GM23338 (cell line): ENCODE measurements around the gene UBN1. TPM values are rescaled to one million over a fixed set of nuclear protein-coding genes. Genes with fewer than 3 reads are reported as not detected.

ENCODE experiments used
- ATAC-seq: fragments of 200-7000 bp; cut with Tn5 transposase; 3 replicates; pipeline ENCODE4 v1.9.1; 2020
- DNase-seq: peaks from one replicate; pipeline ENCODE4 v3.0.0-alpha.2; 2015; ENCODE audit warnings: low spot score
- H2AFZ ChIP-seq: fragments of 200-600 bp; sonication (generic); 2 replicates; pipeline ENCODE4 v1.8.0; 2016; ENCODE audit warnings: antibody characterized with exemption, mild to moderate bottlenecking, moderate library complexity
- H3F3A ChIP-seq: fragments of 200-600 bp; sonication (generic); replicated peaks from 2 replicates; pipeline ENCODE4 v1.8.0; 2017; ENCODE audit warnings: antibody characterized with exemption, mixed run types, low read depth
- H3K27ac ChIP-seq: fragments of 200-600 bp; sonication (generic); 2 replicates; pipeline ENCODE4 v1.6.1; 2016; ENCODE audit warnings: low read depth
- H3K27me3 ChIP-seq: fragments of 200-600 bp; sonication (generic); 2 replicates; pipeline ENCODE4 v1.8.0; 2016; ENCODE audit warnings: mild to moderate bottlenecking, mixed run types, moderate library complexity; ENCODE audit not compliant: insufficient read depth
- H3K36me3 ChIP-seq: fragments of 200-600 bp; sonication (generic); 2 replicates; pipeline ENCODE4 v1.8.0; 2016; ENCODE audit warnings: mild to moderate bottlenecking; ENCODE audit not compliant: insufficient read depth
- H3K4me1 ChIP-seq: fragments of 200-600 bp; sonication (generic); 2 replicates; pipeline ENCODE4 v1.8.0; 2016; ENCODE audit warnings: mild to moderate bottlenecking, moderate library complexity; ENCODE audit not compliant: insufficient read depth
- H3K4me2 ChIP-seq: fragments of 200-600 bp; sonication (generic); 2 replicates; pipeline ENCODE4 v1.7.1; 2017; ENCODE audit warnings: mixed run types
- H3K4me3 ChIP-seq: fragments of 200-600 bp; sonication (generic); 2 replicates; pipeline ENCODE4 v1.6.1; 2016; ENCODE audit warnings: mixed run types
- H3K79me2 ChIP-seq: fragments of 200-600 bp; sonication (generic); replicated peaks from 2 replicates; pipeline ENCODE4 v1.8.0; 2017; ENCODE audit warnings: mild to moderate bottlenecking; ENCODE audit not compliant: insufficient read depth
- H3K9me2 ChIP-seq: fragments of 200-600 bp; sonication (generic); 2 replicates; pipeline ENCODE4 v1.8.0; 2017; ENCODE audit not compliant: insufficient read depth
- H4K20me1 ChIP-seq: fragments of 200-600 bp; sonication (generic); replicated peaks from 2 replicates; pipeline ENCODE4 v1.8.0; 2017; ENCODE audit warnings: mild to moderate bottlenecking; ENCODE audit not compliant: insufficient read depth
- H3K27ac Mint-ChIP-seq: 2 replicates; pipeline ENCODE4 v1.8.0; 2020; ENCODE audit warnings: inconsistent platforms, mild to moderate bottlenecking, moderate library complexity, mixed read lengths
- H3K27me3 Mint-ChIP-seq: 3 replicates; pipeline ENCODE4 v1.8.0; 2022; ENCODE audit warnings: low read depth, mild to moderate bottlenecking, moderate library complexity, mixed read lengths, inconsistent platforms; ENCODE audit not compliant: insufficient read depth, poor library complexity
- H3K36me3 Mint-ChIP-seq: 3 replicates; pipeline ENCODE4 v1.8.0; 2021; ENCODE audit warnings: low read depth, mild to moderate bottlenecking, inconsistent platforms, moderate library complexity, mixed read lengths
- H3K4me1 Mint-ChIP-seq: 3 replicates; pipeline ENCODE4 v1.8.0; 2020; ENCODE audit warnings: mild to moderate bottlenecking, inconsistent platforms, mixed read lengths
- H3K4me3 Mint-ChIP-seq: 3 replicates; pipeline ENCODE4 v1.8.0; 2021; ENCODE audit warnings: moderate library complexity, mild to moderate bottlenecking, inconsistent platforms, mixed read lengths
- H3K9me3 Mint-ChIP-seq: 3 replicates; pipeline ENCODE4 v1.8.0; 2020; ENCODE audit warnings: moderate library complexity, mild to moderate bottlenecking, inconsistent platforms, mixed read lengths
- CREB1 ChIP-seq: fragments of 250-450 bp; sonication (Bioruptor Pico); IDR thresholded peaks from 2 replicates; pipeline ENCODE4 v1.5.0; 2020; ENCODE audit warnings: low read depth, mild to moderate bottlenecking, moderate library complexity
- EZH2phosphoT487 ChIP-seq: fragments of 200-600 bp; sonication (generic); IDR thresholded peaks from one replicate; pipeline ENCODE4 v1.8.1; 2018; ENCODE audit warnings: antibody characterized with exemption; ENCODE audit not compliant: unreplicated experiment
- JUNB ChIP-seq: IDR thresholded peaks from one replicate; pipeline ENCODE4 v1.6.1; 2016; ENCODE audit warnings: antibody characterized with exemption; ENCODE audit not compliant: unreplicated experiment
- NANOG ChIP-seq: IDR thresholded peaks from 2 replicates; pipeline ENCODE4 v1.6.1; 2016; ENCODE audit warnings: antibody characterized with exemption, borderline replicate concordance
- POLR2AphosphoS5 ChIP-seq: IDR thresholded peaks from 2 replicates; pipeline ENCODE4 v1.6.1; 2016; ENCODE audit warnings: antibody characterized with exemption, low read depth
- STAT1 ChIP-seq: IDR thresholded peaks from one replicate; pipeline ENCODE4 v1.6.1; 2016; ENCODE audit warnings: antibody characterized with exemption; ENCODE audit not compliant: unreplicated experiment
- ZNF114 ChIP-seq: fragments of 250-450 bp; sonication (Bioruptor Pico); IDR thresholded peaks from 2 replicates; pipeline ENCODE4 v1.5.0; 2020; ENCODE audit warnings: mild to moderate bottlenecking, moderate library complexity
- polyA plus RNA-seq: library from polyadenylated mRNA; unstranded; fragments of >200 nt; fragmentation: Nextera tagmentation; extraction: Ambion mirVana; gene quantifications from 2 replicates; pipeline ENCODE4 v1.2.1, GENCODE V29; 2016
- total RNA-seq: library from RNA; depleted of rRNA; stranded (reverse); fragments of >200 nt; shearing (Covaris generic); gene quantifications from 2 replicates; pipeline ENCODE4 v1.2.3, GENCODE V29; 2014
- TF ChIP-seq, protein P1 (sequence below): IDR thresholded peaks from 2 replicates; pipeline ENCODE4 v1.6.1; 2016; ENCODE audit warnings: antibody characterized with exemption
- TF ChIP-seq, protein P2 (sequence below): IDR thresholded peaks from one replicate; pipeline ENCODE4 v1.6.1; 2018; ENCODE audit warnings: antibody characterized with exemption; ENCODE audit not compliant: unreplicated experiment

Gene UBN1
- total and polyA plus RNA-seq, 2 experiments from 2014 or later, result 18.3 to 46.8 TPM

DNA sequence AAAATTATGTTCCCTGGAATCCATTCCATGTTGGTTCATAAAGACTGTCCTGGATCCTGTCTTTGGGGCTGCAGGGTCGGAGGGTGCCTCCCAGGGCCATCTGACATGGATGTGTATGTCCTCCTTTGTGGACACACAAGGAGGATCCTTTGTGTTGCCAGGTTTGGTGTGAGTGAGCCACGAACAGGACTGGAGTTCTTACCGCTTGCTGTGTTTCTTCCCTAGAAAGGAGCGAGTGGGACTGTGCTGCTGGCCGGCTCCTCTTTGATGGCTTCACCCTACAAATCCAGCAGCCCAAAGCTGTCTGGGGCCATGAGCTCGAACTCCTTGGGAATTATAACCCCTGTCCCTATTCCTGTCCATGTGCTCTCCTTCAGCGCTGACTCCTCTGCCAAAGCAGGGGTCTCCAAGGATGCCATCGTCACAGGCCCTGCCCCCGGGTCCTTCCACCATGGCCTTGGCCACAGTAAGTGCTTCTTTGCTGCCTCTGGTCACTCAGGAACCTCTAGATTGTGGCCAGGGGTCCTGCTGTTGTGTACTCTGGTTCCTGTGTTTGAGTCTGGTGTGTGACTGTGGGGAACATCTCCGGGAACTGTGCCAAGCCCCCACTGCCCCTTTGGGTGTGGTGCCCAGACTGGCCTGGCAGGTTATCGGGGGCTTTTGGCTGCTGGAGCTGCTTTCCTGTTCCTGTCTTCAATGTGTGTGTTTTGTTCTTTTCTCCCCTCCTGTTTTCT is 29.5 kb downstream of the UBN1 start (continued):
- TF ChIP-seq, protein P1, sequence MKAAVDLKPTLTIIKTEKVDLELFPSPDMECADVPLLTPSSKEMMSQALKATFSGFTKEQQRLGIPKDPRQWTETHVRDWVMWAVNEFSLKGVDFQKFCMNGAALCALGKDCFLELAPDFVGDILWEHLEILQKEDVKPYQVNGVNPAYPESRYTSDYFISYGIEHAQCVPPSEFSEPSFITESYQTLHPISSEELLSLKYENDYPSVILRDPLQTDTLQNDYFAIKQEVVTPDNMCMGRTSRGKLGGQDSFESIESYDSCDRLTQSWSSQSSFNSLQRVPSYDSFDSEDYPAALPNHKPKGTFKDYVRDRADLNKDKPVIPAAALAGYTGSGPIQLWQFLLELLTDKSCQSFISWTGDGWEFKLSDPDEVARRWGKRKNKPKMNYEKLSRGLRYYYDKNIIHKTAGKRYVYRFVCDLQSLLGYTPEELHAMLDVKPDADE, result no peak
- TF ChIP-seq, protein P2, sequence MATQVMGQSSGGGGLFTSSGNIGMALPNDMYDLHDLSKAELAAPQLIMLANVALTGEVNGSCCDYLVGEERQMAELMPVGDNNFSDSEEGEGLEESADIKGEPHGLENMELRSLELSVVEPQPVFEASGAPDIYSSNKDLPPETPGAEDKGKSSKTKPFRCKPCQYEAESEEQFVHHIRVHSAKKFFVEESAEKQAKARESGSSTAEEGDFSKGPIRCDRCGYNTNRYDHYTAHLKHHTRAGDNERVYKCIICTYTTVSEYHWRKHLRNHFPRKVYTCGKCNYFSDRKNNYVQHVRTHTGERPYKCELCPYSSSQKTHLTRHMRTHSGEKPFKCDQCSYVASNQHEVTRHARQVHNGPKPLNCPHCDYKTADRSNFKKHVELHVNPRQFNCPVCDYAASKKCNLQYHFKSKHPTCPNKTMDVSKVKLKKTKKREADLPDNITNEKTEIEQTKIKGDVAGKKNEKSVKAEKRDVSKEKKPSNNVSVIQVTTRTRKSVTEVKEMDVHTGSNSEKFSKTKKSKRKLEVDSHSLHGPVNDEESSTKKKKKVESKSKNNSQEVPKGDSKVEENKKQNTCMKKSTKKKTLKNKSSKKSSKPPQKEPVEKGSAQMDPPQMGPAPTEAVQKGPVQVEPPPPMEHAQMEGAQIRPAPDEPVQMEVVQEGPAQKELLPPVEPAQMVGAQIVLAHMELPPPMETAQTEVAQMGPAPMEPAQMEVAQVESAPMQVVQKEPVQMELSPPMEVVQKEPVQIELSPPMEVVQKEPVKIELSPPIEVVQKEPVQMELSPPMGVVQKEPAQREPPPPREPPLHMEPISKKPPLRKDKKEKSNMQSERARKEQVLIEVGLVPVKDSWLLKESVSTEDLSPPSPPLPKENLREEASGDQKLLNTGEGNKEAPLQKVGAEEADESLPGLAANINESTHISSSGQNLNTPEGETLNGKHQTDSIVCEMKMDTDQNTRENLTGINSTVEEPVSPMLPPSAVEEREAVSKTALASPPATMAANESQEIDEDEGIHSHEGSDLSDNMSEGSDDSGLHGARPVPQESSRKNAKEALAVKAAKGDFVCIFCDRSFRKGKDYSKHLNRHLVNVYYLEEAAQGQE, result no peak
- TF ChIP-seq NANOG, result no peak
- no peak for TF ChIP-seq EZH2phosphoT487
- no peak for TF ChIP-seq POLR2AphosphoS5
- no peak for TF ChIP-seq JUNB
- no peak for TF ChIP-seq STAT1

- H3K9me3 Mint-ChIP-seq, result no peaks in the 10 kb centered on the region; the same call in 2 of the 3 replicates
- H2AFZ ChIP-seq, result no peak overlapping the region
- H3K4me1 Mint-ChIP-seq, result no peaks in the 10 kb centered on the region
- peaks cover 66% of the 10 kb centered on the region for H3K36me3 Mint-ChIP-seq
- H3K27ac Mint-ChIP-seq, result no peak overlapping the region
- no peaks in the 10 kb centered on the region for H3K27me3 ChIP-seq
- no peak overlapping the region for H3K4me3 ChIP-seq
- ATAC-seq, result no peak
- H3K4me3 Mint-ChIP-seq, result no peak overlapping the region; the same call in 2 of the 3 replicates
- 0 out of 2 replicates have a peak, but pooled peaks cover 4% of the 10 kb centered on the region for H3F3A ChIP-seq
- no peak for DNase-seq
- H4K20me1 ChIP-seq, result peaks cover 10% of the 10 kb centered on the region; the same call in 1 of the 2 replicates
- no peak overlapping the region for H3K4me2 ChIP-seq
- H3K36me3 ChIP-seq, result peaks cover 31% of the 10 kb centered on the region
- no peaks in the 10 kb centered on the region for H3K27me3 Mint-ChIP-seq
- no peaks in the 10 kb centered on the region for H3K4me1 ChIP-seq
- no peaks in the 10 kb centered on the region for H3K79me2 ChIP-seq
- no peak overlapping the region for H3K27ac ChIP-seq
- no peaks in the 10 kb centered on the region for H3K9me2 ChIP-seq
- TF ChIP-seq CREB1 (no peak), ZNF114 (CRISPR knock-in tag) (no peak)
- TF ChIP-seq, protein P1, result no peak
- TF ChIP-seq, protein P2, result no peak
Observed at GRCh38 chr16:4877380-4877685, 30.1 kb downstream of the UBN1 start.
